SK-N-SH (cell line): Measurements from ENCODE around the gene KLK11. TPM values are rescaled to one million over a fixed set of nuclear protein-coding genes. Genes with fewer than 3 reads are reported as not detected.

Experiments
- CTCF ChIA-PET: fragments of 300-600, 350-600 bp; formaldehyde crosslinking; extraction: SDS; loops from one replicate; lab custom pipeline; 2021; lab: Yijun Ruan, JAX
- POLR2A ChIA-PET: fragments of 350-600 bp; sonication (Branson Sonifier 250); formaldehyde crosslinking; extraction: SDS; loops from one replicate; lab custom pipeline; 2020; ENCODE audit warnings: antibody characterized with exemption, inconsistent platforms; lab: Yijun Ruan, JAX
- DNase-seq: peaks from one replicate; pipeline ENCODE4 v3.0.0; 2012
- H2AFZ ChIP-seq: fragments of 200-600 bp; sonication (generic); 2 replicates; pipeline ENCODE4 v1.8.1; 2016; ENCODE audit warnings: antibody characterized with exemption, mild to moderate bottlenecking, low read depth
- H3F3A ChIP-seq: fragments of 200-600 bp; sonication (generic); replicated peaks from 2 replicates; pipeline ENCODE3; 2016; ENCODE audit warnings: antibody characterized with exemption, mild to moderate bottlenecking; ENCODE audit not compliant: insufficient read depth
- H3K27ac ChIP-seq, 2 experiments: fragments of 200-500 bp in 1 of 2; fragments of 200-600 bp in 1 of 2; sonication (Bioruptor generic) in 1 of 2; sonication (generic), shearing (Covaris generic) in 1 of 2; 2 replicates each; pipeline versions ENCODE4 v1.5.1 to v1.6.1; 2014 to 2016; ENCODE audit warnings: low read depth in 2 of 2, inconsistent platforms in 1 of 2, low read length in 1 of 2, mild to moderate bottlenecking in 1 of 2, mixed read lengths in 1 of 2
- H3K27me3 ChIP-seq: fragments of 200-600 bp; sonication (generic), shearing (Covaris generic); 2 replicates; pipeline ENCODE4 v1.6.1; 2016; ENCODE audit warnings: mixed run types; ENCODE audit not compliant: insufficient read depth
- H3K36me3 ChIP-seq, 2 experiments: fragments of 200-500 bp in 1 of 2; fragments of 200-600 bp in 1 of 2; sonication (Bioruptor generic) in 1 of 2; sonication (generic) in 1 of 2; replicated peaks in 1 of 2; 2 replicates each; pipeline versions ENCODE3 to v1.5.1; 2014 to 2016; ENCODE audit warnings: low read length in 1 of 2, mild to moderate bottlenecking in 1 of 2; ENCODE audit not compliant: insufficient read depth in 2 of 2, control insufficient read depth in 1 of 2
- H3K4me1 ChIP-seq, 2 experiments: fragments of 200-500 bp in 1 of 2; fragments of 200-600 bp in 1 of 2; sonication (Bioruptor generic) in 1 of 2; sonication (generic), shearing (Covaris generic) in 1 of 2; 2 replicates each; pipeline versions ENCODE4 v1.5.1 to v1.6.1; 2014 to 2016; ENCODE audit warnings: low read depth in 1 of 2, low read length in 1 of 2, mixed run types in 1 of 2; ENCODE audit not compliant: insufficient read depth in 2 of 2, control insufficient read depth in 1 of 2
- H3K4me2 ChIP-seq: fragments of 200-600 bp; sonication (generic), shearing (Covaris generic); 2 replicates; pipeline ENCODE4 v1.6.1; 2017; ENCODE audit warnings: mixed run types
- H3K4me3 ChIP-seq, 2 experiments: fragments of 200-500 bp in 1 of 2; fragments of 200-600 bp in 1 of 2; sonication (Bioruptor generic) in 1 of 2; sonication (generic), shearing (Covaris generic) in 1 of 2; 2 replicates each; pipeline versions ENCODE4 v1.5.1 to v1.8.1; 2014 to 2016; ENCODE audit warnings: low read depth in 2 of 2, inconsistent platforms in 1 of 2, low read length in 1 of 2, mild to moderate bottlenecking in 1 of 2, mixed read lengths in 1 of 2, moderate library complexity in 1 of 2
- H3K79me2 ChIP-seq: fragments of 200-600 bp; sonication (generic); 2 replicates; pipeline ENCODE4 v1.8.1; 2017; ENCODE audit warnings: mild to moderate bottlenecking; ENCODE audit not compliant: insufficient read depth
- H3K9ac ChIP-seq: fragments of 200-600 bp; sonication (generic); 2 replicates; pipeline ENCODE4 v1.6.1; 2017; ENCODE audit warnings: mixed run types
- H3K9me2 ChIP-seq: fragments of 200-600 bp; sonication (generic); 2 replicates; pipeline ENCODE4 v1.6.1; 2017; ENCODE audit warnings: mixed run types
- H3K9me3 ChIP-seq: fragments of 200-600 bp; sonication (generic); 2 replicates; pipeline ENCODE4 v1.6.1; 2017; ENCODE audit warnings: mixed run types, mild to moderate bottlenecking, moderate library complexity
- H4K20me1 ChIP-seq: fragments of 200-600 bp; sonication (generic); 2 replicates; pipeline ENCODE4 v1.6.1; 2017; ENCODE audit warnings: mild to moderate bottlenecking, mixed run types; ENCODE audit not compliant: insufficient read depth
- EZH2phosphoT487 ChIP-seq: fragments of 200-600 bp; sonication (generic); IDR thresholded peaks from 2 replicates; pipeline ENCODE4 v1.6.1; 2017; ENCODE audit warnings: low read depth, mixed run types, mild to moderate bottlenecking, antibody characterized with exemption, moderate library complexity, borderline replicate concordance
- FOSL2 ChIP-seq: IDR thresholded peaks from 2 replicates; pipeline ENCODE4 v1.4.0; 2012; ENCODE audit warnings: low read depth, mild to moderate bottlenecking, moderate library complexity, borderline replicate concordance
- FOXJ3 ChIP-seq: sonication (generic); formaldehyde crosslinking; IDR thresholded peaks from 2 replicates; pipeline ENCODE4 v1.5.1; 2020; ENCODE audit warnings: mild to moderate bottlenecking, missing genetic modification reagents
- GABPA ChIP-seq: IDR thresholded peaks from 2 replicates; pipeline ENCODE4 v1.4.0; 2012; ENCODE audit warnings: low read depth, mild to moderate bottlenecking
- GATA2 ChIP-seq: sonication (generic); formaldehyde crosslinking; IDR thresholded peaks from 2 replicates; pipeline ENCODE4 v1.5.0; 2020; ENCODE audit warnings: mild to moderate bottlenecking, missing genetic modification reagents
- JUND ChIP-seq: IDR thresholded peaks from 2 replicates; pipeline ENCODE4 v1.4.0; 2012
- MEF2A ChIP-seq: IDR thresholded peaks from 2 replicates; pipeline ENCODE4 v1.4.0; 2012; ENCODE audit warnings: low read depth, borderline replicate concordance
- MXI1 ChIP-seq: IDR thresholded peaks from 2 replicates; pipeline ENCODE4 v1.6.1; 2012; ENCODE audit warnings: mild to moderate bottlenecking, low read depth, low read length, improper control_type of control experiment
- POLR2AphosphoS5 ChIP-seq: IDR thresholded peaks from 2 replicates; pipeline ENCODE4 v1.6.1; 2012; ENCODE audit warnings: low read depth, low read length
- RAD21 ChIP-seq: IDR thresholded peaks from 2 replicates; pipeline ENCODE4 v1.6.1; 2012; ENCODE audit warnings: mild to moderate bottlenecking, low read length
- RFX5 ChIP-seq: IDR thresholded peaks from 2 replicates; pipeline ENCODE4 v1.6.1; 2012; ENCODE audit warnings: mild to moderate bottlenecking, improper control_type of control experiment, low read length
- RXRA ChIP-seq: IDR thresholded peaks from 2 replicates; pipeline ENCODE4 v1.4.0; 2012; ENCODE audit warnings: low read depth, mild to moderate bottlenecking, borderline replicate concordance
- SMC3 ChIP-seq: IDR thresholded peaks from 2 replicates; pipeline ENCODE4 v1.6.1; 2012; ENCODE audit warnings: low read depth, low read length, improper control_type of control experiment
- TCF12 ChIP-seq: IDR thresholded peaks from 2 replicates; pipeline ENCODE4 v1.4.0; 2012
- TEAD4 ChIP-seq: IDR thresholded peaks from 2 replicates; pipeline ENCODE4 v1.4.0; 2012; ENCODE audit warnings: mild to moderate bottlenecking, borderline replicate concordance; ENCODE audit not compliant: insufficient read depth
- YY1 ChIP-seq: IDR thresholded peaks from 2 replicates; pipeline ENCODE4 v1.4.0; 2012; ENCODE audit warnings: low read depth, mild to moderate bottlenecking
- WGBS: methylation state at CpG from one replicate; pipeline ENCODE4 v1.1.6; 2017; ENCODE audit warnings: low lambda C conversion rate; 5-methylcytosine and 5-hydroxymethylcytosine counted together
- polyA plus RNA-seq, 3 experiments: library from polyadenylated mRNA; depleted of rRNA; stranded (reverse); fragments of >200 nt; gene quantifications; 2 replicates each; pipeline ENCODE4 v1.2.3, GENCODE V29; 2012
- TF ChIP-seq, protein P1 (sequence below): IDR thresholded peaks from 2 replicates; pipeline ENCODE4 v1.4.0; 2012; ENCODE audit warnings: low read depth, borderline replicate concordance
- TF ChIP-seq, protein P2 (sequence below): IDR thresholded peaks from 2 replicates; pipeline ENCODE4 v1.4.0; 2012; ENCODE audit warnings: low read depth
- TF ChIP-seq, protein P3 (sequence below): IDR thresholded peaks from 2 replicates; pipeline ENCODE4 v1.6.1; 2012; ENCODE audit warnings: mild to moderate bottlenecking, low read depth, low read length, moderate library complexity

Gene KLK11
- polyA plus RNA-seq, 1 of the 3 experiments (the other 2 are of a cell fraction) = not detected

DNA sequence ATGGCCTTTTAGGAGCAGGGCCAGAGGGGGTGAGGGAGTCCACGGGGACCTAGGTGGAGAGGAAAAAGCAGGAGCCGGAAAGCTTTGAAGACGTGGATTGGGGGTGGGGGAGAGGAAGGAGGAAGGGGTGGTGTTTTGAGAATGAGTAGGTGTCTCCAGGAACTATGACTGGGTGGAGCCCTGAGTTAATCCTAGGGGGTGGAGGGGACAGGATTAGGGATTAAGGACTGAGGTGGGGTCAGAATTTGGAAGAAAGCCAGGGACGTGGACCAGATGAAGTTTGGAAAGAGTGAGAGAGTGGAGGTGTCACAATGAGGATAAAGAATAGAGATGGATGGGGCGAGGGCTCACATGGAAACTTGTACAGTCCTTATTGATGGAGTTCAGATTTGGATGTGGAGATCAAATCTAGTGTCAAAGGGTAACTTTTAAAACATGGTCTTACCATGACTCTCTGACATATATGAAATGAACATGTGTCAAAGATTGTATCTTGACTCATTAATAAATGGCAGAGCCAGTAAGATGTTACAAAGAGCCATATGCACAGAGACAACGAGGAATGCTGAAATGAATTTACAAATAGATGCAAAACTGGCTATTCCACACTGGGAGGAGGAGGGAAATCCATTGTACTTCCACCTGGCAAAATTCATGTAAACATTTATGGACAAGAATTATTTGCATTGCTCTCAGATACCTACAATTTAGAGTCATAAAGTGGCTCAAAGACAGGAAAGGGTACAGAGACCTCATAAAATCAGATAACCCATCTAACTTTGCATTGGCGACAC lies 40.2 kb upstream of the KLK11 start (continued):
- no peak for TF ChIP-seq TCF12
- no peak for TF ChIP-seq SMC3
- no peak for TF ChIP-seq YY1
- no peak for TF ChIP-seq RFX5
- TF ChIP-seq GABPA = no peak
- TF ChIP-seq RAD21 = no peak
- TF ChIP-seq, all 33 proteins: peak for 0

DNA sequence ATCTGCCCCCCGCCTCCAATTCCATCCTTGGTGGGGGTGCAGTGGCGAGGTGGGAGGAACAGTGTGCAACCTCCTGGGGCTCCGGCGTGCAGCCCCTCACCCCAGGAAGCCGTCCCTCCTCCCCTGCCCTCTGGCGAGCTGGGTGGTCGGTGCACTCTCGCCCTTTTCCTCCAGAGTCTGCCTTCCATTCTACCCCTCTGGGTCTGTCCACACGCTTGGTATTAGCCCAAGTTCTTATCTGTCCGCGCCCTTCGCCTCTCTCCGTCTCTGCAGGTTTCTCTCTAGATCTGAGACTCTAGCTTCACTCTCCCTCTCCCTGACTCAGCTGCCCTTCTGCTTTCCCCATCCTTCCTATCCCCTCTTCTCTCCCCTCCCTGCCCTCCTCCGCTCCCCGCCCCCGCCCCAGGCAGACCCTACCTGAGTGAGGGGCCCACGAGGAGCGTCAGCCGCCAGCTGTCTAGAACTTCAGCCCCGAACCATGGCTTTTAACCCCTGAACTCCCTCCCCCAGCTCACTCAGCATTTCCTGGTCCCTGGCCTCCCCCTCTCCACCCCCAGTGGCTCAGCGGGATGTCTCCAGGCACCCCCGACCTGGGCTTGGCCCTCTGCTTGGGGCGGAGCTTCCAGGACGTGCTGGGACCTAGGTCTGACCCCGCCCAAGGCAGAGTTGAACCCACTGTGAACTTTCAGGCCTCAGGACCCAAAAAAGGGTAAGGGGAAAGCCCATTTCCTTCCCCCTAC lies 39.0 kb upstream of the KLK11 start:
- Histone ChIP-seq H3K79me2 (no peaks in the 10 kb centered on the region), H3K4me1 (no peaks in the 10 kb centered on the region), H3K4me3 (no peak overlapping the region), H3F3A (no peaks in the 10 kb centered on the region), H2AFZ (no peak overlapping the region), H3K27ac (no peak overlapping the region), H3K4me2 (no peak overlapping the region), H3K9me2 (no peaks in the 10 kb centered on the region), H3K27me3 (peaks cover 65% of the 10 kb centered on the region; the same call in 1 of the 2 replicates), H4K20me1 (no peaks in the 10 kb centered on the region), H3K9me3 (no peaks in the 10 kb centered on the region), H3K36me3 (no peaks in the 10 kb centered on the region), H3K9ac (no peak overlapping the region)
- TF ChIP-seq FOXJ3 (CRISPR knock-in tag) (no peak), FOSL2 (no peak), YY1 (no peak), TCF12 (no peak), JUND (no peak), RFX5 (no peak), TEAD4 (no peak), MEF2A (no peak), POLR2AphosphoS5 (no peak), MXI1 (no peak), RAD21 (no peak), GATA2 (CRISPR knock-in tag) (no peak), SMC3 (no peak), EZH2phosphoT487 (no peak), RXRA (no peak)
- TF ChIP-seq, protein P1, sequence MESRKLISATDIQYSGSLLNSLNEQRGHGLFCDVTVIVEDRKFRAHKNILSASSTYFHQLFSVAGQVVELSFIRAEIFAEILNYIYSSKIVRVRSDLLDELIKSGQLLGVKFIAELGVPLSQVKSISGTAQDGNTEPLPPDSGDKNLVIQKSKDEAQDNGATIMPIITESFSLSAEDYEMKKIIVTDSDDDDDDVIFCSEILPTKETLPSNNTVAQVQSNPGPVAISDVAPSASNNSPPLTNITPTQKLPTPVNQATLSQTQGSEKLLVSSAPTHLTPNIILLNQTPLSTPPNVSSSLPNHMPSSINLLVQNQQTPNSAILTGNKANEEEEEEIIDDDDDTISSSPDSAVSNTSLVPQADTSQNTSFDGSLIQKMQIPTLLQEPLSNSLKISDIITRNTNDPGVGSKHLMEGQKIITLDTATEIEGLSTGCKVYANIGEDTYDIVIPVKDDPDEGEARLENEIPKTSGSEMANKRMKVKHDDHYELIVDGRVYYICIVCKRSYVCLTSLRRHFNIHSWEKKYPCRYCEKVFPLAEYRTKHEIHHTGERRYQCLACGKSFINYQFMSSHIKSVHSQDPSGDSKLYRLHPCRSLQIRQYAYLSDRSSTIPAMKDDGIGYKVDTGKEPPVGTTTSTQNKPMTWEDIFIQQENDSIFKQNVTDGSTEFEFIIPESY = no peak
- TF ChIP-seq, protein P2, sequence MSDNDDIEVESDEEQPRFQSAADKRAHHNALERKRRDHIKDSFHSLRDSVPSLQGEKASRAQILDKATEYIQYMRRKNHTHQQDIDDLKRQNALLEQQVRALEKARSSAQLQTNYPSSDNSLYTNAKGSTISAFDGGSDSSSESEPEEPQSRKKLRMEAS = no peak
- TF ChIP-seq, protein P3, sequence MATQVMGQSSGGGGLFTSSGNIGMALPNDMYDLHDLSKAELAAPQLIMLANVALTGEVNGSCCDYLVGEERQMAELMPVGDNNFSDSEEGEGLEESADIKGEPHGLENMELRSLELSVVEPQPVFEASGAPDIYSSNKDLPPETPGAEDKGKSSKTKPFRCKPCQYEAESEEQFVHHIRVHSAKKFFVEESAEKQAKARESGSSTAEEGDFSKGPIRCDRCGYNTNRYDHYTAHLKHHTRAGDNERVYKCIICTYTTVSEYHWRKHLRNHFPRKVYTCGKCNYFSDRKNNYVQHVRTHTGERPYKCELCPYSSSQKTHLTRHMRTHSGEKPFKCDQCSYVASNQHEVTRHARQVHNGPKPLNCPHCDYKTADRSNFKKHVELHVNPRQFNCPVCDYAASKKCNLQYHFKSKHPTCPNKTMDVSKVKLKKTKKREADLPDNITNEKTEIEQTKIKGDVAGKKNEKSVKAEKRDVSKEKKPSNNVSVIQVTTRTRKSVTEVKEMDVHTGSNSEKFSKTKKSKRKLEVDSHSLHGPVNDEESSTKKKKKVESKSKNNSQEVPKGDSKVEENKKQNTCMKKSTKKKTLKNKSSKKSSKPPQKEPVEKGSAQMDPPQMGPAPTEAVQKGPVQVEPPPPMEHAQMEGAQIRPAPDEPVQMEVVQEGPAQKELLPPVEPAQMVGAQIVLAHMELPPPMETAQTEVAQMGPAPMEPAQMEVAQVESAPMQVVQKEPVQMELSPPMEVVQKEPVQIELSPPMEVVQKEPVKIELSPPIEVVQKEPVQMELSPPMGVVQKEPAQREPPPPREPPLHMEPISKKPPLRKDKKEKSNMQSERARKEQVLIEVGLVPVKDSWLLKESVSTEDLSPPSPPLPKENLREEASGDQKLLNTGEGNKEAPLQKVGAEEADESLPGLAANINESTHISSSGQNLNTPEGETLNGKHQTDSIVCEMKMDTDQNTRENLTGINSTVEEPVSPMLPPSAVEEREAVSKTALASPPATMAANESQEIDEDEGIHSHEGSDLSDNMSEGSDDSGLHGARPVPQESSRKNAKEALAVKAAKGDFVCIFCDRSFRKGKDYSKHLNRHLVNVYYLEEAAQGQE = no peak
- 17% methylated on average over 19 of the region's 25 CpGs for WGBS
- POLR2A ChIA-PET = no interaction called here
- DNase-seq = no peak
- CTCF ChIA-PET = interaction anchor here (1.0 kb wide), 1 partner anchor 11 kb away, joined by 4 read pairs; no protein-coding TSS in a partner anchor
